DND-41 (cell line): ENCODE results near the gene RTN4IP1.
A peak's percentile ranks its signal among the peaks of the same experiment; 100 is the strongest.

Experiments used
- ATAC-seq: fragments of 200-7000 bp; cut with Tn5 transposase; 3 replicates; pipeline ENCODE4 v1.9.1; 2021; ENCODE audit warnings: low read depth; ENCODE audit not compliant: insufficient read depth
- DNase-seq: peaks from one replicate; pipeline ENCODE4 v3.0.0-alpha.2; 2020
- H2AFZ ChIP-seq: 2 replicates; pipeline ENCODE4 v1.6.0; 2012; ENCODE audit warnings: low read depth, low read length
- H3K27ac ChIP-seq: 2 replicates; pipeline ENCODE4 v1.5.1; 2012; ENCODE audit warnings: low read length, inconsistent platforms
- H3K27me3 ChIP-seq: fragments of 200-600 bp; sonication (generic); 2 replicates; pipeline ENCODE4 v1.6.0; 2012; ENCODE audit warnings: low read length, mild to moderate bottlenecking, inconsistent platforms; ENCODE audit not compliant: insufficient read depth, poor library complexity
- H3K36me3 ChIP-seq: 2 replicates; pipeline ENCODE4 v1.5.1; 2012; ENCODE audit warnings: low read length, inconsistent platforms; ENCODE audit not compliant: insufficient read depth
- H3K4me1 ChIP-seq: 2 replicates; pipeline ENCODE4 v1.5.1; 2012; ENCODE audit warnings: mild to moderate bottlenecking, low read length; ENCODE audit not compliant: insufficient read depth
- H3K4me2 ChIP-seq: 2 replicates; pipeline ENCODE4 v1.6.0; 2012; ENCODE audit warnings: mild to moderate bottlenecking, moderate library complexity, low read length, inconsistent platforms; ENCODE audit not compliant: insufficient read depth
- H3K4me3 ChIP-seq, 2 experiments: fragments of 200-600 bp in 1 of 2; shearing (Covaris generic) in 1 of 2; 2 replicates each; pipeline ENCODE4 v1.5.1; 2012 to 2016; ENCODE audit warnings: inconsistent platforms in 2 of 2, low read length in 2 of 2, mild to moderate bottlenecking in 2 of 2, low read depth in 1 of 2, moderate library complexity in 1 of 2
- H3K79me2 ChIP-seq: 2 replicates; pipeline ENCODE4 v1.6.0; 2012; ENCODE audit warnings: low read length, inconsistent platforms; ENCODE audit not compliant: insufficient read depth
- H3K9ac ChIP-seq: 2 replicates; pipeline ENCODE4 v1.6.0; 2012; ENCODE audit warnings: low read depth, mild to moderate bottlenecking, inconsistent platforms, low read length, moderate library complexity
- H3K9me3 ChIP-seq: 2 replicates; pipeline ENCODE4 v1.5.1; 2012; ENCODE audit warnings: low read length, moderate library complexity, mild to moderate bottlenecking, inconsistent platforms; ENCODE audit not compliant: insufficient read depth, severe bottlenecking
- H4K20me1 ChIP-seq: 2 replicates; pipeline ENCODE4 v1.6.0; 2012; ENCODE audit warnings: low read length; ENCODE audit not compliant: insufficient read depth
- EZH2 ChIP-seq: IDR thresholded peaks from 3 replicates; pipeline ENCODE4 v1.6.1; 2012; ENCODE audit warnings: borderline replicate concordance, low read depth, mild to moderate bottlenecking, moderate library complexity, low read length, inconsistent platforms; ENCODE audit not compliant: severe bottlenecking
- TF ChIP-seq, protein P1 (sequence below): IDR thresholded peaks from 2 replicates; pipeline ENCODE4 v1.5.1; 2012; ENCODE audit warnings: borderline replicate concordance, low read length, moderate library complexity, mild to moderate bottlenecking; ENCODE audit not compliant: poor library complexity, severe bottlenecking; ENCODE audit errors: extremely low read depth

Gene RTN4IP1

DNA sequence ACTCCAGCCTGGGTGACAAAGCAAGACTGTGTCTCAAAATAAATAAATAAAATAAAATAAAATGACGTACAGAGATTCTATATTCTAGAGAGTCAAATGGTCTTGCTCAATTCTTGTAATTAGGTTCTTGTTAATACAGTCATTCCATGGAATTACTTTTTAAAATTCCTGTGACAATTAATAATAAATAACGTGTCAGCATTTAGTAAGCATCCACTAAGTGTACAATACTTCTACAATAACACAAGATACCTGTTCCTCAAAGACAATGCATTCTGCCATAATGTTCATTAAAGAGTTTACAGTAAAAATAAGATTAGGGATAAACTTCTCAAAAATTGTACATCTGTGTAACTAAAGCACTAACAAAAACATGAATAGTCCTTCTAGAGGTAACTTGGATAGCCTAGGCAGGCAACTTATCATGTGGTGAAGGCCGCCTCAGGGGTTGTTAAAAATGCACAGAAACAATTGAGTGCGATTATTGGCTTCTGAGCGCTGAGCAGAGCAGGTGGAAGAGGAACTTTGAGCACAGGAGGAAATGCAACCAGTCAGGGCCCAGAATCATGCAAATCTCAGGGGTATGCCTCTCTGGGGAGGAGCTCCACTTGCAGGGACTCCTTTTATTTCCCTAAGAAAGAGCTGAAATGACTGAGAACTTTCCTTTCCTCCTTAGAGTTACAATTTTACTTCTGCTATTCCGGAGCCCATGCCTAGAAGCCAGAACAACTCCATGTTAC lies 37.2 kb upstream of the RTN4IP1 start:
- no peak for DNase-seq
- Histone ChIP-seq H3K36me3 (peaks cover 33% of the 10 kb centered on the region), H3K27ac (no peak overlapping the region)

DNA sequence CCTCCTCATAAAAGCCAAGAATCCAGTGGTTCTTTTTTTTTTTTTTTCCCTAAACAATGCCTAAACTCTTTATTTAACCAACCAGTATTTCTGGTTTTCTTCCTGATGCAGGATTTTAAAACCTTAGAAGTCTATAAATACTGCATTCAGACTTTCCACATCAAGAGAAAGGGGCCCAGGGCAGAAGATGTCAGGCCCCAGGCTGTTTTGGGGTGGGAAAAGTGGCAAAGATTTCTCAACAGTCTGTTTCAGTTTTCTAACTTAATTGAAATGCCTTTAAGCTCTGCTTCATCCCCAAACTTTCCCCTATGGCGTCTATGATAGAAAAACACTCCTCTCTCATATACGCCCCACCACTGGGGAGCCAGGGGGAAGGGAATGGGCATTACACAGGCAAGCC lies 33.2 kb upstream of the RTN4IP1 start:
- Histone ChIP-seq H3K9ac (no peak overlapping the region), H4K20me1 (no peaks in the 10 kb centered on the region), H3K27ac (no peak overlapping the region), H3K79me2 (no peaks in the 10 kb centered on the region), H3K4me1 (no peaks in the 10 kb centered on the region), H2AFZ (no peak overlapping the region), H3K4me3 (no peak overlapping the region), H3K9me3 (peaks cover 11% of the 10 kb centered on the region), H3K4me2 (no peak overlapping the region), H3K36me3 (peaks cover 59% of the 10 kb centered on the region), H3K27me3 (no peaks in the 10 kb centered on the region)
- ATAC-seq = no peak
- TF ChIP-seq, protein P1, sequence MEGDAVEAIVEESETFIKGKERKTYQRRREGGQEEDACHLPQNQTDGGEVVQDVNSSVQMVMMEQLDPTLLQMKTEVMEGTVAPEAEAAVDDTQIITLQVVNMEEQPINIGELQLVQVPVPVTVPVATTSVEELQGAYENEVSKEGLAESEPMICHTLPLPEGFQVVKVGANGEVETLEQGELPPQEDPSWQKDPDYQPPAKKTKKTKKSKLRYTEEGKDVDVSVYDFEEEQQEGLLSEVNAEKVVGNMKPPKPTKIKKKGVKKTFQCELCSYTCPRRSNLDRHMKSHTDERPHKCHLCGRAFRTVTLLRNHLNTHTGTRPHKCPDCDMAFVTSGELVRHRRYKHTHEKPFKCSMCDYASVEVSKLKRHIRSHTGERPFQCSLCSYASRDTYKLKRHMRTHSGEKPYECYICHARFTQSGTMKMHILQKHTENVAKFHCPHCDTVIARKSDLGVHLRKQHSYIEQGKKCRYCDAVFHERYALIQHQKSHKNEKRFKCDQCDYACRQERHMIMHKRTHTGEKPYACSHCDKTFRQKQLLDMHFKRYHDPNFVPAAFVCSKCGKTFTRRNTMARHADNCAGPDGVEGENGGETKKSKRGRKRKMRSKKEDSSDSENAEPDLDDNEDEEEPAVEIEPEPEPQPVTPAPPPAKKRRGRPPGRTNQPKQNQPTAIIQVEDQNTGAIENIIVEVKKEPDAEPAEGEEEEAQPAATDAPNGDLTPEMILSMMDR = no peak
- TF ChIP-seq EZH2 = no peak
- no peak for DNase-seq

More for the DNA sequence above, 37.2 kb upstream of the RTN4IP1 start:
- Histone ChIP-seq H4K20me1 (no peaks in the 10 kb centered on the region), H3K4me2 (no peak overlapping the region), H3K27me3 (no peaks in the 10 kb centered on the region), H2AFZ (no peak overlapping the region), H3K9me3 (no peaks in the 10 kb centered on the region), H3K9ac (no peak overlapping the region), H3K79me2 (no peaks in the 10 kb centered on the region), H3K4me3 (no peak overlapping the region), H3K4me1 (no peaks in the 10 kb centered on the region)
- ATAC-seq = peak; percentile 42; the same call in 2 of the 3 replicates
- TF ChIP-seq EZH2 = no peak
- TF ChIP-seq, protein P1 = no peak

DNA sequence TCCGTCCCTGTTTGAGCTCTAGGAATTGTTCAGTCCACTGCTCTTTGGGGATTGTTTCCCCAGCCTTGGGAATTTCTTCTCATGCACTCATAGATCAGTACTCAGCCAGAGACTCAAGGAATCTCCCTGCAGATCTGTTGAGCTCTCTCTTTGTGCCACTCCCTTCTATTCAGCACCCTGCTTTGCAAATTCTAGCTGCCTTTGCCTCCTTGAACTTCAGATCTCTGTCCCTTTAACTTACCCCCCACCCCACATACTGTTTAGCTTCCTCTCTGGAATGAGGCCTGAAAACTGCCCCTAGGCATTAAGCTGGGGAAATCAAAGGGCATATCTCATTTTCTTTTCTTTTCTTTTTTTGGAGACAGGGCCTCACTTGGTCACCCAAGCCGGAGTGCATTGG lies 30.6 kb upstream of the RTN4IP1 start:
- TF ChIP-seq, protein P1 = no peak
- TF ChIP-seq EZH2 = no peak
- Histone ChIP-seq H4K20me1 (no peaks in the 10 kb centered on the region), H3K36me3 (peaks cover 74% of the 10 kb centered on the region), H3K9me3 (peaks cover 11% of the 10 kb centered on the region), H3K4me1 (no peaks in the 10 kb centered on the region), H3K27ac (no peak overlapping the region), H3K27me3 (no peaks in the 10 kb centered on the region), H3K79me2 (no peaks in the 10 kb centered on the region), H2AFZ (no peak overlapping the region), H3K4me3 (no peak overlapping the region), H3K9ac (no peak overlapping the region), H3K4me2 (no peak overlapping the region)
- ATAC-seq (no peak), DNase-seq (no peak)
